HCT116 (cell line): ENCODE results near the gene PHC3. TPM values are rescaled to one million over a fixed set of nuclear protein-coding genes. Genes with fewer than 3 reads are reported as not detected.
"Not testable (repeated sequence)": the region's sequence is repeated elsewhere in the genome, so short reads cannot be mapped to it uniquely, and the experiment has no call there.

Experiments
- ATAC-seq: fragments of 200-7000 bp; cut with Tn5 transposase; 2 replicates; pipeline ENCODE4 v1.9.1; 2020; ENCODE audit warnings: mild to moderate bottlenecking, moderate library complexity
- BruUV-seq: library from RNA; stranded (reverse); fragments of 400-500 nt; replicated peaks from 2 replicates; lab custom pipeline; 2021; lab: Mats Ljungman, UMichigan
- CTCF ChIA-PET: fragments of 300-600 bp; sonication (Branson Sonifier 250); formaldehyde crosslinking; loops from one replicate; lab custom pipeline; 2021; ENCODE audit warnings: antibody characterized with exemption; lab: Charles Lee
- POLR2A ChIA-PET: fragments of 300-600, 350-600 bp; sonication (Branson Sonifier 250); formaldehyde crosslinking; loops from one replicate; lab custom pipeline; 2021; ENCODE audit warnings: antibody characterized with exemption; lab: Charles Lee
- RAD21 ChIA-PET, 2 experiments: fragments of 300-600 bp; sonication (Branson Sonifier 250); formaldehyde crosslinking; loops; one replicate each; lab custom pipeline; 2023; ENCODE audit warnings: low total read pairs in 2 of 2; ENCODE audit not compliant: uncharacterized antibody in 2 of 2, unreplicated experiment in 2 of 2, low non-redundant PET in 1 of 2; lab: Charles Lee
- DNase-seq: peaks from one replicate; pipeline ENCODE4 v3.0.0-alpha.2; 2010; ENCODE audit warnings: low read depth, low spot score
- H2AFZ ChIP-seq: fragments of 200-600 bp; shearing (Covaris generic), sonication (generic); 2 replicates; pipeline ENCODE4 v1.6.1; 2017; ENCODE audit warnings: low read depth, mixed run types, mixed read lengths, antibody characterized with exemption, low read length; ENCODE audit not compliant: poor library complexity, severe bottlenecking
- H3K27ac ChIP-seq: 2 replicates; pipeline ENCODE4 v1.5.1; 2012; ENCODE audit warnings: low read depth, low read length
- H3K27me3 ChIP-seq: fragments of 200-600 bp; sonication (generic); 2 replicates; pipeline ENCODE4 v1.6.1; 2016; ENCODE audit warnings: mixed run types, low read length, mixed read lengths; ENCODE audit not compliant: insufficient read depth
- H3K36me3 ChIP-seq, 2 experiments: fragments of 200-500 bp in 1 of 2; fragments of 200-600 bp in 1 of 2; sonication (Bioruptor generic) in 1 of 2; sonication (generic) in 1 of 2; 2 replicates each; pipeline versions ENCODE4 v1.5.1 to v1.6.1; 2014 to 2016; ENCODE audit warnings: low read length in 2 of 2, inconsistent platforms in 1 of 2, mixed read lengths in 1 of 2, mixed run types in 1 of 2; ENCODE audit not compliant: insufficient read depth in 2 of 2, control insufficient read depth in 1 of 2
- H3K4me1 ChIP-seq, 2 experiments: fragments of 200-600 bp in 1 of 2; sonication (generic) in 1 of 2; 2 replicates each; pipeline versions ENCODE4 v1.5.1 to v1.6.1; 2012 to 2017; ENCODE audit warnings: low read length in 2 of 2, inconsistent platforms in 1 of 2, mild to moderate bottlenecking in 1 of 2, mixed read lengths in 1 of 2, mixed run types in 1 of 2, moderate library complexity in 1 of 2; ENCODE audit not compliant: insufficient read depth in 2 of 2, control insufficient read depth in 1 of 2
- H3K4me2 ChIP-seq: fragments of 200-600 bp; sonication (generic); 2 replicates; pipeline ENCODE4 v1.6.1; 2017; ENCODE audit warnings: mixed run types, low read length, mixed read lengths
- H3K4me3 ChIP-seq, 2 experiments: fragments of 200-600 bp in 1 of 2; sonication (generic) in 1 of 2; replicated peaks in 1 of 2; 2 replicates each; pipeline ENCODE4 v1.5.1; 2011 to 2016; ENCODE audit warnings: low read length in 2 of 2, control low read depth in 1 of 2, low read depth in 1 of 2, mild to moderate bottlenecking in 1 of 2, mixed read lengths in 1 of 2, mixed run types in 1 of 2
- H3K79me2 ChIP-seq: fragments of 200-600 bp; sonication (generic); 2 replicates; pipeline ENCODE4 v1.6.1; 2017; ENCODE audit warnings: mild to moderate bottlenecking, mixed run types, low read length, moderate library complexity, mixed read lengths; ENCODE audit not compliant: insufficient read depth
- H3K9ac ChIP-seq: fragments of 200-600 bp; sonication (generic); 2 replicates; pipeline ENCODE4 v1.6.1; 2016; ENCODE audit warnings: low read length, mixed read lengths
- H3K9me2 ChIP-seq: fragments of 200-600 bp; sonication (generic), shearing (Covaris generic); 2 replicates; pipeline ENCODE4 v1.6.1; 2017; ENCODE audit warnings: mixed run types, mild to moderate bottlenecking, moderate library complexity; ENCODE audit not compliant: insufficient read depth
- H3K9me3 ChIP-seq, 2 experiments: fragments of 200-500 bp in 1 of 2; fragments of 200-600 bp in 1 of 2; sonication (Bioruptor generic) in 1 of 2; sonication (generic) in 1 of 2; 2 replicates each; pipeline ENCODE4 v1.6.1; 2014 to 2017; ENCODE audit warnings: low read length in 2 of 2, mixed read lengths in 2 of 2, inconsistent platforms in 1 of 2, low read depth in 1 of 2, mild to moderate bottlenecking in 1 of 2, mixed run types in 1 of 2, moderate library complexity in 1 of 2; ENCODE audit not compliant: control insufficient read depth in 1 of 2, insufficient read depth in 1 of 2
- H4K20me1 ChIP-seq: fragments of 200-600 bp; sonication (generic), shearing (Covaris generic); 2 replicates; pipeline ENCODE4 v1.6.1; 2017; ENCODE audit warnings: mixed run types, mild to moderate bottlenecking, moderate library complexity; ENCODE audit not compliant: insufficient read depth
- ELF1 ChIP-seq: IDR thresholded peaks from 2 replicates; pipeline ENCODE4 v1.6.1; 2012; ENCODE audit warnings: low read depth, borderline replicate concordance
- POLR2AphosphoS5 ChIP-seq: IDR thresholded peaks from 2 replicates; pipeline ENCODE4 v1.6.1; 2011; ENCODE audit warnings: mild to moderate bottlenecking, low read depth, low read length, moderate library complexity
- ZBTB33 ChIP-seq: IDR thresholded peaks from 2 replicates; pipeline ENCODE4 v1.6.1; 2011; ENCODE audit warnings: mild to moderate bottlenecking, low read length, moderate library complexity; ENCODE audit not compliant: insufficient replicate concordance; ENCODE audit errors: extremely low read depth
- ZFX ChIP-seq: fragments of 450-650 bp; IDR thresholded peaks from 2 replicates; pipeline ENCODE4 v1.6.1; 2017
- ZNF274 ChIP-seq: fragments of 200-500 bp; sonication (Bioruptor generic); IDR thresholded peaks from 2 replicates; pipeline ENCODE4 v1.6.1; 2014; ENCODE audit warnings: mild to moderate bottlenecking, low read depth, low read length, inconsistent platforms
- intact Hi-C: fragments of 100-400 bp; cut with micrococcal nuclease; formaldehyde crosslinking; loops from 2 replicates; pipeline ENCODE4 v1.10.0; 2022
- total RNA-seq: library from RNA; stranded (reverse); gene quantifications from one replicate; pipeline ENCODE4 v1.2.1, GENCODE V29; 2021; ENCODE audit not compliant: unreplicated experiment

Gene PHC3
- total RNA-seq, 1 experiment from 2014 or later, result 40.1 TPM

- H3K9ac ChIP-seq, H3K9me3 ChIP-seq, intact Hi-C loops, H3K4me3 ChIP-seq, H3K9me2 ChIP-seq, DNase-seq, H3K27me3 ChIP-seq, BruUV-seq, ATAC-seq, CTCF ChIA-PET, H2AFZ ChIP-seq, H3K27ac ChIP-seq, H3K4me1 ChIP-seq, H4K20me1 ChIP-seq, H3K4me2 ChIP-seq, POLR2A ChIA-PET, H3K36me3 ChIP-seq, H3K79me2 ChIP-seq: not testable (repeated sequence)
- RAD21 ChIA-PET, result interaction anchor here in 1 of 2 experiments (0.5 kb wide), 1 partner anchor 461 kb away, joined by 3 read pairs; no protein-coding TSS in a partner anchor
Measured at GRCh38 chr3:170206164-170206762, 24.7 kb upstream of the PHC3 start.

- H3K4me1 ChIP-seq, result no peaks in the 10 kb centered on the region
- ATAC-seq (no peak), DNase-seq (no peak)
- no peak overlapping the region for H3K27ac ChIP-seq
- no peak overlapping the region for H3K9ac ChIP-seq
- RAD21 ChIA-PET, result no interaction called here
- CTCF ChIA-PET, result no interaction called here
- H3K4me3 ChIP-seq, result no peak overlapping the region
- H4K20me1 ChIP-seq, result no peaks in the 10 kb centered on the region
- H3K27me3 ChIP-seq, result no peaks in the 10 kb centered on the region
- intact Hi-C loops, result no loop called here
- H3K9me2 ChIP-seq, result no peaks in the 10 kb centered on the region
- TF ChIP-seq POLR2AphosphoS5, result no peak
- TF ChIP-seq ZNF274, result no peak
- TF ChIP-seq ZFX, result no peak
- TF ChIP-seq ZBTB33, result no peak
- no peak for TF ChIP-seq ELF1
- no peak overlapping the region for H2AFZ ChIP-seq
- no peak overlapping the region for H3K4me2 ChIP-seq
- no TSS peak for BruUV-seq
- no peaks in the 10 kb centered on the region for H3K36me3 ChIP-seq
- POLR2A ChIA-PET, result no interaction called here
- H3K79me2 ChIP-seq, result no peaks in the 10 kb centered on the region
- H3K9me3 ChIP-seq, result no peaks in the 10 kb centered on the region
Measured at GRCh38 chr3:170205302-170205701, 23.8 kb upstream of the PHC3 start.
